Common myeloid progenitor, CD34-positive (primary cell): ENCODE data around the gene FGD3.

Experiments
- CTCF ChIA-PET: fragments of 350-600 bp; sonication (Branson Sonifier 250); formaldehyde crosslinking; loops from one replicate; lab custom pipeline; 2021; ENCODE audit warnings: antibody characterized with exemption; lab: Charles Lee
- POLR2A ChIA-PET: fragments of 350-600 bp; sonication (Branson Sonifier 250); formaldehyde crosslinking; loops from one replicate; lab custom pipeline; 2021; ENCODE audit warnings: antibody characterized with exemption; lab: Charles Lee
- DNase-seq, 3 donors: peaks; one replicate each; pipeline versions ENCODE4 v3.0.0 to v3.0.0-alpha.2; 2013
- H3K27ac ChIP-seq, 2 experiments: 1 replicate in 1 of 2; 2 replicates in 1 of 2; pipeline ENCODE4 v1.7.0; 2013; ENCODE audit warnings: inconsistent platforms in 2 of 2, low read length in 2 of 2, mild to moderate bottlenecking in 2 of 2, low read depth in 1 of 2, moderate library complexity in 1 of 2; ENCODE audit not compliant: severe bottlenecking in 2 of 2, insufficient read depth in 1 of 2, poor library complexity in 1 of 2
- H3K27me3 ChIP-seq, 5 experiments: replicated peaks in 2 of 5; 1 replicate in 3 of 5; 2 replicates in 2 of 5; pipeline versions ENCODE4 v1.6.1 to v1.7.0; 2013; ENCODE audit warnings: low read length in 4 of 5, mild to moderate bottlenecking in 2 of 5, moderate library complexity in 2 of 5, inconsistent platforms in 1 of 5; ENCODE audit not compliant: insufficient read depth in 5 of 5, control insufficient read depth in 4 of 5
- H3K36me3 ChIP-seq, 4 experiments: 1 replicate in 2 of 4; 2 replicates in 2 of 4; pipeline versions ENCODE4 v1.6.1 to v1.7.0; 2013; ENCODE audit warnings: low read length in 3 of 4, control low read depth in 1 of 4, mild to moderate bottlenecking in 1 of 4; ENCODE audit not compliant: control insufficient read depth in 4 of 4, insufficient read depth in 4 of 4
- H3K4me1 ChIP-seq, 4 experiments: 1 replicate in 3 of 4; 2 replicates in 1 of 4; pipeline versions ENCODE4 v1.6.1 to v1.7.1; 2013; ENCODE audit warnings: low read length in 3 of 4, mild to moderate bottlenecking in 3 of 4, control low read depth in 1 of 4, inconsistent platforms in 1 of 4, moderate library complexity in 1 of 4; ENCODE audit not compliant: control insufficient read depth in 4 of 4, insufficient read depth in 4 of 4; ENCODE audit errors: control extremely low read depth in 1 of 4
- H3K4me3 ChIP-seq, 7 experiments: 1 replicate in 4 of 7; 2 replicates in 3 of 7; pipeline versions ENCODE4 v1.5.1 to v1.7.0; 2013; ENCODE audit warnings: mild to moderate bottlenecking in 7 of 7, low read length in 6 of 7, moderate library complexity in 6 of 7, inconsistent platforms in 2 of 7, low read depth in 2 of 7, control low read depth in 1 of 7; ENCODE audit not compliant: insufficient read depth in 4 of 7, control insufficient read depth in 1 of 7; ENCODE audit errors: extremely low read depth in 1 of 7
- H3K9me3 ChIP-seq, 5 experiments: 1 replicate in 4 of 5; 2 replicates in 1 of 5; pipeline versions ENCODE4 v1.6.1 to v1.7.1; 2013; ENCODE audit warnings: low read length in 4 of 5, mild to moderate bottlenecking in 2 of 5, inconsistent platforms in 1 of 5, low read depth in 1 of 5, moderate library complexity in 1 of 5; ENCODE audit not compliant: control insufficient read depth in 4 of 5, insufficient read depth in 2 of 5; ENCODE audit errors: control extremely low read depth in 1 of 5
- WGBS: methylation state at CpG from one replicate; pipeline ENCODE4 v1.1.5; 2013; ENCODE audit not compliant: insufficient coverage; 5-methylcytosine and 5-hydroxymethylcytosine counted together

Gene FGD3

DNA sequence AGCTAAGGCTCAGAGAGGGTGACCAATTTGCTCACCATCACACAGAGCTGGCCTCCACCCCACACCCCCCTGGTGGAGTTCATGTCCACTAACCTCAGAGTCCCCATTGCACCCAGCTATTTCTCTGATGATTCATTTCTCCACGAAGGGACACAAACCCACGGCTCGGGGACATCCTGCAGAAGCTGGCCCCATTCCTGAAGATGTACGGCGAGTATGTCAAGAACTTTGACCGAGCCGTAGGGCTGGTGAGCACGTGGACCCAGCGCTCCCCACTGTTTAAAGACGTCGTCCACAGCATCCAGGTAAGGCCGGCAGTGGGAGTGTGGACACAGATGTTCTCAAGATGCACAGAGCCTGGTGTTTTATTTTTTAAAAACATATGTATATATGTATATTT lies 58.6 kb downstream of the FGD3 start:
- WGBS = 98% methylated on average over 9 of the region's 12 CpGs
- Histone ChIP-seq H3K27ac (no peak overlapping the region), H3K36me3 (peaks cover 21 to 77% (median 54%) of the 10 kb centered on the region in 4 experiments), H3K4me1 (peaks cover 0 to 2% (median 0%) of the 10 kb centered on the region in 4 experiments), H3K4me3 (no peak overlapping the region), H3K27me3 (no peaks in the 10 kb centered on the region), H3K9me3 (no peaks in the 10 kb centered on the region)
- POLR2A ChIA-PET = no interaction called here
- DNase-seq = no peak
- CTCF ChIA-PET = interaction anchor here (0.8 to 1.4 kb wide), 4 partner anchors 18 to 49 kb away, joined by 3 read pairs; no protein-coding TSS in a partner anchor

DNA sequence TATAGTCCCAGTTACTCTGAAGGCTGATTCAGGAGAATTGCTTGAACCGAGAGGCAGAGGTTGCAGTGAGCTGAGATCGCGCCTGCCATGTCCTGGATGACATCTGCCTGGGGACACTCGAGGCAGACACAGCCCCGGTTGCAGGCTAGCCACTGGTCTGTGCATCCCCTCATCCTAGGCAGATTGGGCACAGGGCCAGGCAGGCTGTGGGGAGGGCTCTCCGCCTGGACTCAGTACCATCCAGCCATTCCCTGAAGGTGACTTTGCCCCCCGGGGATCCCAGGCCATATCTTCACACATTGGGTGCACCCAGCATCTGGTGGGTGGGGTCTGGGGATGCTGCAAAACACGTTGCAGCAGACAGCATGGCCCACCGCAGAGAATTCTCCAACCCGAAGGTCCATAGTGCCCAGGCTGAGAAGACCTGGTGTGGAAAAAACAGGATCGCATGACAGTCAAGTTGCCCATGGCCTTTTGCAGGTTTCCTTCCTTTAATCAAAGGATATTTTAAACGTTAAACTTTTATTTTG lies 60.3 kb downstream of the FGD3 start:
- POLR2A ChIA-PET = no interaction called here
- H3K4me3 ChIP-seq = no peak overlapping the region
- CTCF ChIA-PET = interaction anchor here (0.6 to 1.4 kb wide), 3 partner anchors 53 to 305 kb away, joined by 3 read pairs; no protein-coding TSS in a partner anchor
- 88% methylated on average over 10 of the region's 12 CpGs for WGBS
- DNase-seq = no peak
- H3K4me1 ChIP-seq = peaks cover 0 to 2% (median 0%) of the 10 kb centered on the region in 4 experiments
- H3K9me3 ChIP-seq = no peaks in the 10 kb centered on the region
- H3K27ac ChIP-seq = no peak overlapping the region
- peaks cover 17 to 75% (median 50%) of the 10 kb centered on the region in 4 experiments for H3K36me3 ChIP-seq
- H3K27me3 ChIP-seq = no peaks in the 10 kb centered on the region

DNA sequence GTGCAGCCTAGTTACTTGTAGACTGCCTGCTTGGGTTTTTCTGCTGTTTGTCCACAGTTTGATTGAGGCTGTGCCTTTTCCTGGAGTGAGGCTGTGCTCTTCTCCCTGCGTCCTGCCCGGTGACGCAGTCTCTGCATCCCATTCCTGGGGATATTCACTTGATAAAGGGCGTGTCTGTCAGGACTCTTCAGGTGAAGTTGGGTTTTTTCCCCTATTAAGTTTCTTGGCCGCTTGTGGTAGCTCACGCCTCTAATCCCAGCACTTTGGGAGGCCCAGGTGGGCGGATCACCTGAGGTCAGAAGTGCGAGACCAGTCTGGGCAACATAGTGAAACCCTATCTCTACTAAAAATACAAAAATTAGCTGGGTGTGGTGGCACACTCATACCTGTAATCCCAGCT lies 61.1 kb downstream of the FGD3 start:
- no peak for DNase-seq
- WGBS = 98% methylated on average over 6 of the region's 8 CpGs
- POLR2A ChIA-PET = no interaction called here
- Histone ChIP-seq H3K27me3 (no peaks in the 10 kb centered on the region), H3K4me3 (no peak overlapping the region), H3K36me3 (peaks cover 16 to 78% (median 52%) of the 10 kb centered on the region in 4 experiments), H3K4me1 (peaks cover 0 to 1% (median 0%) of the 10 kb centered on the region in 4 experiments), H3K27ac (no peak overlapping the region), H3K9me3 (no peaks in the 10 kb centered on the region)
- CTCF ChIA-PET = interaction anchor here (0.7 to 1.4 kb wide), 2 partner anchors 19 to 22 kb away, joined by 3 read pairs; no protein-coding TSS in a partner anchor

DNA sequence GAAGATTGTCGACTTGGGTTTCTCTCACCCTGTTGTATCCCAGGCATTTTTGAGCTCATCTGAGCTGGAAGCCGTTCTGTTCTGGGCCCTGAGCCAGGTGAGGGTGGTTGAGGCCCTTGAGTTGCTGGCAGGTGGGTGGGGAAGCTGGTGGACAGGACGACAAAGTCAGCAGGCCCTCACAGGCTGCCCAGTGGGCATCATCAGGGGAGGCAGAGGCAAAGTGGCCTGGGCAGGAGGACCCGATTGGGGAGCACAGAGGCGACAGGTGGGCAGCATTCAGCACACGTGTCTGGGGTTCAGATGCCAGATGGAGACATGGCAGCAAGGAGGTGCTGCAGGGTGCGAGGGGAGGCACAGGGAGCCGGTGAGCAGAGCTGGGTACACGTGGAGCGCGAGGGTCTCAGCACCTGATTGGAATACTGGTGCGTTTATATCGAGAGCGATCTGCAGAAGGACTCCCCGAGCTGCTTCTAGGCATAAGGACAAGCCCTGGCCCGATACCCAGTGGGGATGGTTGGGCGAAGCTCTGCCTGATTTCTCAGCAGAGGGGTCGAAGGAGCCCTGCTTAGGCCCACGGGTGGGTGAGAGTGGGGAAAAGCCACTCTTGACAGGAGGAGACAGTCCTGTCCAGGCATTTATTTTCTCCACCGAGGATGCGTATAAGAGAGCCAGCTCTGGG lies 62.2 kb downstream of the FGD3 start:
- Histone ChIP-seq H3K27me3 (no peaks in the 10 kb centered on the region), H3K4me3 (no peak overlapping the region), H3K27ac (no peak overlapping the region), H3K4me1 (no peaks in the 10 kb centered on the region), H3K36me3 (peaks cover 18 to 79% (median 48%) of the 10 kb centered on the region in 4 experiments), H3K9me3 (no peaks in the 10 kb centered on the region)
- DNase-seq = no peak
- ChIA-PET POLR2A (interaction anchor here (0.6 kb wide), 1 partner anchor 14 kb away, joined by 3 read pairs; no protein-coding TSS in a partner anchor), CTCF (interaction anchor here (1.3 to 1.4 kb wide), 2 partner anchors 17 to 23 kb away, joined by 3 read pairs; no protein-coding TSS in a partner anchor)
- 95% methylated on average over 20 of the region's 21 CpGs for WGBS

DNA sequence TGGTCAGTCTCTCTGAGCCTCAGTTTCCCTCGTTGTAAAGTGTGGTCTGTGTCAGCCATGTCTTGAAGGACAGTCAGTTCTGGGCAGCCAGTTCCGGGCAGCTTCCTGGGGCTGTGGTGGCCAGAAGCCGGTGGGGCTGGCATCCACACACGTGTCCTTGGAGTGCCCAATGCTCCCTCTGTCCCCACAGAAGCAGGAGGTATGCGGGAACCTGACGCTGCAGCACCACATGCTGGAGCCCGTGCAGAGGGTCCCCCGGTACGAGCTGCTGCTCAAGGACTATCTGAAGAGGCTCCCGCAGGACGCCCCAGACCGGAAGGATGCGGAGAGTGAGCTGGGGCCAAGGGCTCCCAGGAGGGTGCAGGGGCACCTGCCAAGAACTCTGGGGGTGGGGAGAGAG lies 62.7 kb downstream of the FGD3 start:
- H3K9me3 ChIP-seq = no peaks in the 10 kb centered on the region
- WGBS = 95% methylated on average over 12 of the region's 13 CpGs
- H3K4me3 ChIP-seq = no peak overlapping the region
- no peak overlapping the region for H3K27ac ChIP-seq
- no peak for DNase-seq
- H3K27me3 ChIP-seq = no peaks in the 10 kb centered on the region
- peaks cover 18 to 76% (median 46%) of the 10 kb centered on the region in 4 experiments for H3K36me3 ChIP-seq
- POLR2A ChIA-PET = interaction anchor here (0.6 kb wide), 1 partner anchor 14 kb away, joined by 3 read pairs; no protein-coding TSS in a partner anchor
- no peaks in the 10 kb centered on the region for H3K4me1 ChIP-seq
- CTCF ChIA-PET = interaction anchor here (1.0 to 1.4 kb wide), 3 partner anchors 16 to 55 kb away, joined by 3 read pairs; no protein-coding TSS in a partner anchor

DNA sequence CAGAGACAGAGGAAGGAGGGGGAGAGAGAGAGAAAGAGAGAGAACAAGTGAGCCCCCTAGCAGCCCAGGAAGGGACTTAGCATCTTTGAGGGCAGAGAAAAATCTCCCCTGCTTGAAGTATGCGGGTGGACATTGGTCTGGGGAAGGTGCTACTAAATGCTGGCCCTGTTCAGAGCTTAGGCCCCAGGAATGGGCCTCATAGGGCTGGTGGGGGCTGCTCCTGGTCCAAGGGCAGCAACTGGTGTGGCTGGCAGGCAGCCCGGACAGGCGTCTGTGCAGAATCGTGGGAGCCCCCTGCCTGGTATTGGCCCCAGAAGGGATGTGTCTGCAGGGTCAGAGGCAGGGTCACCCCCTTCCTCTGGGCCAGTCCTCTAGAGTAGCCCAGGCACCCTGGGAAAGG lies 63.4 kb downstream of the FGD3 start:
- CTCF ChIA-PET = interaction anchor here (0.9 to 1.0 kb wide), 2 partner anchors 13 to 55 kb away, joined by 3 to 4 read pairs; no protein-coding TSS in a partner anchor
- no peak for DNase-seq
- Histone ChIP-seq H3K4me3 (no peak overlapping the region), H3K9me3 (no peaks in the 10 kb centered on the region), H3K27me3 (no peaks in the 10 kb centered on the region), H3K36me3 (peaks cover 17 to 77% (median 45%) of the 10 kb centered on the region in 4 experiments), H3K4me1 (no peaks in the 10 kb centered on the region), H3K27ac (no peak overlapping the region)
- 95% methylated on average over 4 of the region's 4 CpGs for WGBS
- POLR2A ChIA-PET = no interaction called here

DNA sequence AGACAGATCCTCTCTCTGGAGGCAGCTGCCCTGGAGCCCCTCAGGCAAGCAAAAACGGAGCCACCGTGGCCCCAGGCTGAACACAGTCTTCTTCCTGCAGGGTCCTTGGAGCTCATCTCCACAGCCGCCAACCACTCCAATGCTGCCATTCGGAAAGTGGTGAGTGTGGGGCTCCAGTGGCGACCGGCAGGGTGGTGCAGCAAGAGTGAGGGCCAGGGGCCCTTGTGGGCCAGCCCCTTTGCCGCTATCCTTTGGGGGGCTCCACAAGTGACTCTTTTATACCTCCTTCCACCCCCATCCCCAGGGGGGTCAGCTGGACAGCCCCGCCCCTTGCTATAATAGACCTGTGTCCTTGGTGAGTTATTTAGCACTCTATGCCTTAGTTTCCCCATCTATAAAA lies 63.8 kb downstream of the FGD3 start:
- Histone ChIP-seq H3K36me3 (peaks cover 14 to 77% (median 45%) of the 10 kb centered on the region in 4 experiments), H3K27ac (no peak overlapping the region), H3K4me3 (no peak overlapping the region), H3K4me1 (no peaks in the 10 kb centered on the region), H3K27me3 (no peaks in the 10 kb centered on the region), H3K9me3 (no peaks in the 10 kb centered on the region)
- DNase-seq = no peak
- POLR2A ChIA-PET = no interaction called here
- 98% methylated on average over 8 of the region's 8 CpGs for WGBS
- CTCF ChIA-PET = interaction anchor here (0.9 to 1.0 kb wide), 2 partner anchors 13 to 56 kb away, joined by 3 to 4 read pairs; no protein-coding TSS in a partner anchor
